GM12875 (cell line): ENCODE measurements around the gene KRT34.

ENCODE experiments used
- H3K4me3 ChIP-seq: one replicate; pipeline ENCODE4 v1.5.1; 2011; ENCODE audit warnings: low read depth, low read length, control low read depth
- TF ChIP-seq, protein P1 (sequence below): IDR thresholded peaks from 2 replicates; pipeline ENCODE4 v1.5.1; 2011; ENCODE audit warnings: low read depth, mild to moderate bottlenecking, control low read depth, inconsistent platforms, low read length, moderate library complexity, borderline replicate concordance; ENCODE audit not compliant: insufficient read depth

The KRT34 gene

DNA sequence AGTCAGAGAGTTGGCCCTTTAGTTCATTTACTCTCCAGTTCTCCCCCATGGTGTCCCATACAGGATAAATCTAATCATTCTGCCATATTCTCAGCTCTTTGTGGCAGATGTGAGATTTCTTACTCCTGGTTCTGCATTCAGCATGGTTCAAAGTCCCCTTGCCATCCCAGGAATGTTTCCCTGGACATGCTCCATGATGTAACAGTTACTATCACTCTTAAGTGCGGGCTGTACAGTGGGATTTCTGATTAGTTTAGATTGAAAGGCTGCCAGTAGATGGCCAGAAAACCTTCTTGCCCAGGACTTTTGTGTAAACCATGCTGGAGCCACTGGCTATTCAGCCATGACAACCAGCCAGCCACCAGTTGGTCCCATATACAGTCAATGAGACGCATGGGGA, 31.9 kb upstream of the KRT34 start:
- H3K4me3 ChIP-seq = no peak overlapping the region
- TF ChIP-seq, protein P1, sequence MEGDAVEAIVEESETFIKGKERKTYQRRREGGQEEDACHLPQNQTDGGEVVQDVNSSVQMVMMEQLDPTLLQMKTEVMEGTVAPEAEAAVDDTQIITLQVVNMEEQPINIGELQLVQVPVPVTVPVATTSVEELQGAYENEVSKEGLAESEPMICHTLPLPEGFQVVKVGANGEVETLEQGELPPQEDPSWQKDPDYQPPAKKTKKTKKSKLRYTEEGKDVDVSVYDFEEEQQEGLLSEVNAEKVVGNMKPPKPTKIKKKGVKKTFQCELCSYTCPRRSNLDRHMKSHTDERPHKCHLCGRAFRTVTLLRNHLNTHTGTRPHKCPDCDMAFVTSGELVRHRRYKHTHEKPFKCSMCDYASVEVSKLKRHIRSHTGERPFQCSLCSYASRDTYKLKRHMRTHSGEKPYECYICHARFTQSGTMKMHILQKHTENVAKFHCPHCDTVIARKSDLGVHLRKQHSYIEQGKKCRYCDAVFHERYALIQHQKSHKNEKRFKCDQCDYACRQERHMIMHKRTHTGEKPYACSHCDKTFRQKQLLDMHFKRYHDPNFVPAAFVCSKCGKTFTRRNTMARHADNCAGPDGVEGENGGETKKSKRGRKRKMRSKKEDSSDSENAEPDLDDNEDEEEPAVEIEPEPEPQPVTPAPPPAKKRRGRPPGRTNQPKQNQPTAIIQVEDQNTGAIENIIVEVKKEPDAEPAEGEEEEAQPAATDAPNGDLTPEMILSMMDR = no peak

DNA sequence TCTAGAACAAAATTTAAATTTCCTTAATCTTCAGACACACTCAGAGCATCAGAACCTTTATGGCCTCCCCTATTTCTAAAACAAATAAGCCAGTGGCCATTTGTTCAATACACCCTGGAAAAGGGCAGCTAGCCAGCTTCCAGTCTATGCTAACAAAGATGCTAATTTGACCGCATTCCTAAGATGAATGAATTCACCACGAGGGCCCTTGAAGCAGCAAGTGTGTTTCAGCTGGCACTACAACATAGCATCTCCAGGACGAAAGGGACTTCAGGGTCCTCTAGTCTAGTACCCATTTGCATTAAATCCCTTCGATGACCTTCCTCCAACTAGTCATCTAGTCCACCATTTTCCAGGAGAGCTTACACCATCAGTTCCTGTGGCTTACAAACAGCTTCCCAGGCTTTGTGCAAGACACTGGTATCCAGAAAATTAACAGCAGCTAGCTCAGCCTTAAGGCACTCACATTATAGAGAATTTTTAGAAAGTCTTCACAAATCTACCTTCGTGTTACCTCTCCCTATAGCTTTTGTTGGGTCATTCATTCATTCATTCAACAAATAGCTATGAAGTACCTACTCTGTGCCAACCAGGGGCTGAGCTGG, 31.3 kb upstream of the KRT34 start:
- no peak overlapping the region for H3K4me3 ChIP-seq
- TF ChIP-seq, protein P1 = no peak

DNA sequence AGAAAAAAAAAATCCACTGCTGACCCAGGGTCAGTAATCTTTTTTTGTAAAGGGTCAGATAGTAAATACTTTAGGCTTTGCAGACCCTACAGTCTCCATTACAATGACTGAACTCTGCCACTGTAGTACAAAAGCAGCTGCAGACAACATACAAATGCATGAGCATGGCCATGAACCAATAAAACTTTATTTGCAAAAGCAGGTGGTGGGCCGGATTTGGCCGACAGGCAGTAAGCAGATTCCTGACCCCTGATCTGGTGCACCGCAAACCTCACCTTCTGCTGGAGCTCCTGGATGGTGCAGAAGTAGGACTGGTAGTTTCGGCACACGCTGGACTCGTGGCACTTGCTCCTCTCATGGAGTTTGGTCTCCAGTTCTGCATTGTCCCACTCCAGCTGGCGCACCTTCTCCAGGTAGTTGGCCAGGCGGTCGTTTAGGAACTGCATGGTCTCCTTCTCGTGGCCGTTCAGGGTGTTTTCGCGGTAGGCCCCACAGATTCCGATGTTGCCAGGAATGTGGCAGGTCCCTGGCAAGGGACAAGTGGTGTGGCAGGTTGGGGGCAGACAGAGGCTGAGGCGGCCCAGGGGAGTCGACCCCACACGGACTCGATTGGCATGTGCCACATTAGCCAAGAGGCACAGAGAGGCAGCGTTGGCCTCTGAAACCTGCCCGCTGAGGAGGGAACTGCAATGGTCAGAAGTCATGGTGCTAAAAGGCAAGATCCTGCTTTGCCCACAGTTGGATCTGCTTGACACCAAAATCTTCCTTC, 29.1 kb upstream of the KRT34 start:
- TF ChIP-seq, protein P1 = no peak
- no peak overlapping the region for H3K4me3 ChIP-seq

DNA sequence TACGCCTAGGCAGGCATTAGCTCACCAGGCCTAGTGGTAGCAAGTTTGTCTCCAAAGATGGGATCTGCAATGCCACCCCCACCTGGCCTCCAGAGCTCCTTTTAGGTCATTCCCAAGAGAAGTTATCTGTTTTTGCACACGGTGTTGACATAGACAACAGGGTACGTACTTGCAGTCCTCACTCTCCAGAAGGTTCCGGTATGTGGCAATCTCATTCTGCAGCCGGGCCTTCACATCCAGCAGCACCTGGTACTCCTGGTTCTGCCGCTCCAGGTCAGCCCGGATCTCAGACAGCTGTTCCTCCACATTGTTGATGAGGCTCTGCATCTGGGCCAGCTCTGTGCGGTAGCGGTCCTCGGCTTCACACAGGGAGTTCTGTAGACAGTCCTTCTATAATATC, 25.1 kb upstream of the KRT34 start:
- TF ChIP-seq, protein P1 = no peak
- H3K4me3 ChIP-seq = no peak overlapping the region

DNA sequence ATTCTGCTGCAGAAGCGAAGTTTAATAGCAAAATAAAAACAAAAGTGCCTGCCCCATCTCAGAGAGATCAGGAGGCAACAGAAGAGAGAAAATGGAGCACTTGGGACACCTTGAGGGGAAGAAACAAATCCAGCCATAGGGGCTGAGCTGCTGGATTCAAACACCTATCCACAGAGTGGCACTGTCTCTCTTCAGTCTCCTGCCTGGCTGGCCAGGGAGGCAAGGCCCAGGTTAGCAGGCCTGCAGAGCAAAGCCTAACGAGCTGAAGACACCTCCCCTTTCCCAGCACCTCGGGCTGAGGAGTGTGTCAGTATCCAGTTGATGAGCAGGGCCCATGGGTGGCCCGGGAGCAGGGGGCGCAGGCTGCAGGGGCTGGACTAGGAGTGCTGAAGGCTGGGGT, 24.1 kb upstream of the KRT34 start:
- TF ChIP-seq, protein P1 = no peak
- H3K4me3 ChIP-seq = no peak overlapping the region

DNA sequence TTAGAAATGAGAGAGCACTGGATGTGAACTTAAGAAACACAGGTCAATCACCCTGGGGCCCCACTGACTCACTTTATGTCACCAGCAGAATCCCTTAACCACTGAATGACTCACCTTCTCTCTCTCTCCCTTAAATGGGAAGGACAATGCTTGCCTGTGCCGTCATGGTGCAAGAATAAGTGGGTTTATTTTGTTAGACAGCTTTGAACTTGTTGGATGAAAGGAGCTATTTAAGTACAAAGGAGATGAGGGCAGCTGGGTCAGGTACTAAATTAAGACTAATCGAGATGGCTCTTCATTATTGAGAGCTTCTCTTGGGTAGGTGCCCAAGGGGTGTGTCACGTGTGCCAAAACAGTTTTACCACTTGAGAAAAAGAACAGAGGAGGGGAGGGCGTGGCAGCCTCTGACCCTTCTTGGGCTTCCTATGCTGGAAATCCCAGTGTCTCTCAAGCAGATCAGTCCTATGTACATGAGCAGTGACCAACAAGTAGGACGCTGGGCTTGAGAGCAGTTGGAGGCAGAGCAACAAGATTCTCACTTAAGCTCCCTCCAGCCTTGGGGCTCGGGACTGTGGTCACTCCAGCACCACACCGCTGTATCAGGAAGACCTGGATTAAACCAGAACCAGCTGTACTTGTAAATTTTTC, 22.0 kb upstream of the KRT34 start:
- H3K4me3 ChIP-seq = no peak overlapping the region
- TF ChIP-seq, protein P1 = no peak
